ENCODE data around the gene PSMC3. TPM values are rescaled to one million over a fixed set of nuclear protein-coding genes. Genes with fewer than 3 reads are reported as not detected.

Gene PSMC3
- total RNA-seq, 1 donor from 2014 or later: 97.2 TPM

GRCh38 chr11:47391711-47392432 is 34.4 kb downstream of the PSMC3 start:
- TF ChIP-seq CTCF (IDR thresholded peaks at IDR 0.05; ENCODE audit: unreplicated experiment): no peak
- Mint-ChIP-seq H3K27me3 (ENCODE audit: low read depth) (no peaks in the 10 kb centered on the region), H3K27ac (no peak overlapping the region), H3K9me3 (no peaks in the 10 kb centered on the region), H3K4me3 (no peak overlapping the region), H3K36me3 (no peaks in the 10 kb centered on the region), H3K4me1 (no peaks in the 10 kb centered on the region)
- DNase-seq (ENCODE audit: low spot score in 2 of 2, unreplicated experiment in 2 of 2): no peak

GRCh38 chr11:47391077-47391583 is 35.1 kb downstream of the PSMC3 start:
- Mint-ChIP-seq H3K4me1 (no peaks in the 10 kb centered on the region), H3K27ac (no peak overlapping the region), H3K27me3 (ENCODE audit: low read depth) (no peaks in the 10 kb centered on the region), H3K4me3 (no peak overlapping the region), H3K9me3 (no peaks in the 10 kb centered on the region), H3K36me3 (no peaks in the 10 kb centered on the region)
- TF ChIP-seq CTCF (IDR thresholded peaks at IDR 0.05; ENCODE audit: unreplicated experiment): no peak
- DNase-seq (ENCODE audit: low spot score in 2 of 2, unreplicated experiment in 2 of 2): no peak

GRCh38 chr11:47390422-47390760 is 35.8 kb downstream of the PSMC3 start:
- no peaks in the 10 kb centered on the region for H3K27me3 Mint-ChIP-seq (ENCODE audit: low read depth)
- no peak for DNase-seq (ENCODE audit: low spot score in 2 of 2, unreplicated experiment in 2 of 2)
- H3K36me3 Mint-ChIP-seq: no peaks in the 10 kb centered on the region
- H3K27ac Mint-ChIP-seq: no peak overlapping the region
- H3K4me3 Mint-ChIP-seq: no peak overlapping the region
- no peaks in the 10 kb centered on the region for H3K9me3 Mint-ChIP-seq
- no peak for TF ChIP-seq CTCF (IDR thresholded peaks at IDR 0.05; ENCODE audit: unreplicated experiment)
- no peaks in the 10 kb centered on the region for H3K4me1 Mint-ChIP-seq

- Mint-ChIP-seq H3K4me1 (no peaks in the 10 kb centered on the region), H3K9me3 (no peaks in the 10 kb centered on the region), H3K27ac (no peak overlapping the region), H3K36me3 (no peaks in the 10 kb centered on the region), H3K4me3 (no peak overlapping the region), H3K27me3 (ENCODE audit: low read depth) (no peaks in the 10 kb centered on the region)
- no peak for TF ChIP-seq CTCF (IDR thresholded peaks at IDR 0.05; ENCODE audit: unreplicated experiment)
- no peak for DNase-seq (ENCODE audit: low spot score in 2 of 2, unreplicated experiment in 2 of 2)
Observed at GRCh38 chr11:47389577-47390421, 36.4 kb downstream of the PSMC3 start.

GRCh38 chr11:47388697-47389576 is 37.3 kb downstream of the PSMC3 start:
- no peak for DNase-seq (ENCODE audit: low spot score in 2 of 2, unreplicated experiment in 2 of 2)
- Mint-ChIP-seq H3K27ac (no peak overlapping the region), H3K4me1 (no peaks in the 10 kb centered on the region), H3K4me3 (no peak overlapping the region), H3K9me3 (no peaks in the 10 kb centered on the region), H3K36me3 (no peaks in the 10 kb centered on the region), H3K27me3 (ENCODE audit: low read depth) (no peaks in the 10 kb centered on the region)
- TF ChIP-seq CTCF (IDR thresholded peaks at IDR 0.05; ENCODE audit: unreplicated experiment): no peak

Data from mesothelial cell of epicardium (in vitro differentiated cells).